Fibroblast of gingiva (primary cell): Measurements from ENCODE around the gene ENTPD8.
"Not testable (repeated sequence)": the region's sequence is repeated elsewhere in the genome, so short reads cannot be mapped to it uniquely, and the experiment has no call there.

Experiments used
- DNase-seq: peaks from one replicate; pipeline ENCODE4 v3.0.0-alpha.2; 2011; ENCODE audit warnings: low read depth

Gene ENTPD8

DNA sequence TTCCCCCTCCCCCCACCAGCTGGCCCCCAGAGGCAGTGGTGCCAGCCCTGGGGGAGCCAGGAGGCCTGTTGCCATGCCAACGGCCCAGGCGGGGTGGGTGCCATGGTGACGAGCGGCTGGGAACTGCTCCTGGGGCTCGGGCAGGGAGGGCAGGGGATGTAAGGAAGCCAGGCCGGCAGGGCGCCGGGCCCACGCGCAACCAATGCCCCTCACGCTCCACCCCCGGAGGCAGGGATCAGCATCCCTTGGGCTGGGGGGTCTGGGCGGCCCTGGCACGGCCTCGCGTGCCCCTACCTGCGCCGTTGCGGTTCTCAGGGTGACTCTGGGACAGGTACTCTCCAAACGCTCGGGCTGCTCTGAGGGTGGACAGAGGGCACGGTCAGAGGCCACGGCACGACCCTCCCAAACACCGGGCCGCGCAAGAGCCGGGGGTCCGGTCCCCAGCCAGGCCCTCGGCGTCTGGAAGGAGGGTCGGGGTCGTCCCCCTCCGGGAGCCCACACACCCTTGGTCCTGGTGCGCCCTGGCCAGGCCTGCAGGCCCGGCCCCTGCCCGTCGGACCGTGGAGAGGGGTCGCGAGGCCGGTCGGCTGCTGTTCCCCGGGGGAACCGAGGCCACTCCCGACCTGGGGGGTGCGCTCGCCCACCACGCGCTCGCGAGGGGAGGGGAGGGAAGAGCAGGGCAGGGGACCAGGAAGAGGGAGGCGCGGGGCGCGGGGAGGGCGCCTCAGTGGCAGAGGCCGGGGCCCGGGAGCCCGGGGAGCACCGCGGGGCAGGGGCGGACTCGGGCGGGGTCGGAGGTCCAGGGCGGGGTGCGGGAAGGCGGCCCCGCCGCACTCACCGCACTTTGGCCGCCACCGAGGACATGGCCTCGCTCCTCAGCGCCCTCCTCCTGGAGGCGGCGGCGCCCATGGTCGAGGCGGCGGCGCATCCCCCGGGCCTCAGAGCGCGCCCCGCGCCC, 17.3 kb upstream of the ENTPD8 start:
- DNase-seq, result peak; percentile 40

DNA sequence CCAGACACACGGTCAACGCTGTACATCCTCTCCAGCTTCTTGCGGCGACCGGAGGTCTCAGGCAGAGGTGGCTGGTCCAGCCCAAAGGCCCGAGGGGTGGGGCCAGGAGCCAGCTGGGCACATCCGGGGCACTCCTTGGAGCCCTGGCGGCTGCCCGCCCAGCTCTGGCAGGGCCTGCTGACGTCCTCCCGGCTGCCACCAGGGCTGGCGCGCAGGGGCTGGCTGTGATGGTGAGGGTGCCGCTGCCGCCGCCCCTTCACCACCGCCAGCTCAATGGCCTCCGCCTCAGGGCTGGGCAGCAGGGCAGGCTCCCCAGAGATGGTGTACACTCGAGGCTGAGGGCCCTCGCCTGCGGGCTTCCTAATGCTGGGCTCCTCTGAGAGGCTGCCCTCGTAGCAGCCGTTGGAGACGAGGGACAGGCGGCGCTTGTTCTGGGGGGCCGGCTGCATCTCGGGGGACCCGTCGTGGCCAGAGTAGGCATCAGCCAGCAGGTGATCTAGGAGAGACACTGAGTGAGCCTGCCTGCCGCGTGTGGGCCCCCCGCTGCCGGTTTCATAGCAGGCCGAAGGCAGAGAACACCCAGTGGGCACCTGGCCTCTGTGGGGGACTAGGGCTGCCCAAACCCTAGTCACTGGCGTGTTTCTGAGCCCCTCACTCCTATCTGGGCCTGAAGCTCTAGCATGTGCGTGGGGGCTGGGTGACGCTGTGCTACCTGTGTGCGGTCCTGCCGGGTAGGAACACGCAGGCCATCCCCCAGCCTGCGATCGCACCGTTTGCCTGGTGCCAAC, 16.4 kb upstream of the ENTPD8 start:
- DNase-seq, result no peak

- DNase-seq, result no peak
Observed at GRCh38 chr9:137456864-137457405, 15.8 kb upstream of the ENTPD8 start.

- peak; percentile 83 for DNase-seq
Observed at GRCh38 chr9:137456061-137456863, 15.1 kb upstream of the ENTPD8 start.

DNA sequence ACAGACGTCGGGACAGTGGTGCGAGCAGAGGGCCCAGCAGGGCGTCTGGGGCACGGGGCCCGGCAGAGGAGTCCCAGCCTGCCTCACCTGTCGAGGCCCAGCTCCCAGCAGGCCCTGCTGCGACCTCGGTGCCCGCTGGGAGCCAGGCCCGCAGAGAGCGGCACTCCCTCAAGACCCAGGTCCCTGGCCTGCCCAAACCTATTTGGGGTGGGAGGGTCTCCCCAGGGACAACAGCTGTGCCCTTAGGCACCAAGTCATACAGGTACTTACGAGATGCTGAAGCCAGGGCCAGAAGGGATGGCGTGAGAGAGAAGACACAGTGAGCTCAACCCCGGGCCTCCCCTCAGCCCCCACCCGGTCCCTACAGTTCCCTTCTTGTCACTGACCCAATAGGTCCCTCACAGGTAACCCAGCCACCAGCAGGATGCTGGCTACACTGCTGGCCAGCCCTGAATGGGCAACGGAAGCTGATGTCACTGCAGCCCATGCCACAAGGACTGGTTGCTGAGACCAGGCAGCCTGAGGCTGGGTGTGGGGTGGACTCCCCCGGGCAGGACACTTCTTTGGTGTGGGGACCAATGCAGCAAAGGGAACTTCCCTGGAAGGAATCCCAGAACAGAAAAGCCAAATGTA, 14.3 kb upstream of the ENTPD8 start:
- DNase-seq, result no peak

- no peak for DNase-seq
Observed at GRCh38 chr9:137454597-137455358, 13.6 kb upstream of the ENTPD8 start.

DNA sequence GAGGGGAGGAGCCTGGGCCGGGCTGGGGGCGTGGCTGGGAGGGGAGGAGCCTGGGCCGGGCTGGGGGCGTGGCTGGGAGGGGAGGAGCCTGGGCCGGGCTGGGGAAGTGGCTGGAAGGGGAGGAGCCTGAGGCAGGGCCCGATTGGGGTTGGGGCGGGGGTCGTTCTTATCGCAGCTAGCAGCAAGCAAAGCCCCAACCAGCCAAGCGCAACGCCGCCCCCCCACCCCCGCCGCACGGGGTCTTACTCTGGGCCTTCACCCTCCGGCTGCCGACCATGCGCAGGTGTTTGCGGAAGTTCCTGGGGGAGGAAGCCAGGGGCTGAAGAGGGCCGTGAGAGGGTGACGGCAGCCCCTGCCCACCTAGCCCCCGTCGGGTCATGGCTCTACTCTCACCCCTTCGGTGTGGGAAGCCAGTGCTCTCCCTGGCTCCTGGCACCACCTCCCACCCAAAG, 13.0 kb upstream of the ENTPD8 start:
- DNase-seq, result no peak

GRCh38 chr9:137453643-137454081, 12.5 kb upstream of the ENTPD8 start:
- DNase-seq, result peak; percentile 69

- DNase-seq, result no peak
Observed at GRCh38 chr9:137452761-137453642, 11.8 kb upstream of the ENTPD8 start.

- DNase-seq, result no peak
Observed at GRCh38 chr9:137452006-137452760, 11.0 kb upstream of the ENTPD8 start.

DNA sequence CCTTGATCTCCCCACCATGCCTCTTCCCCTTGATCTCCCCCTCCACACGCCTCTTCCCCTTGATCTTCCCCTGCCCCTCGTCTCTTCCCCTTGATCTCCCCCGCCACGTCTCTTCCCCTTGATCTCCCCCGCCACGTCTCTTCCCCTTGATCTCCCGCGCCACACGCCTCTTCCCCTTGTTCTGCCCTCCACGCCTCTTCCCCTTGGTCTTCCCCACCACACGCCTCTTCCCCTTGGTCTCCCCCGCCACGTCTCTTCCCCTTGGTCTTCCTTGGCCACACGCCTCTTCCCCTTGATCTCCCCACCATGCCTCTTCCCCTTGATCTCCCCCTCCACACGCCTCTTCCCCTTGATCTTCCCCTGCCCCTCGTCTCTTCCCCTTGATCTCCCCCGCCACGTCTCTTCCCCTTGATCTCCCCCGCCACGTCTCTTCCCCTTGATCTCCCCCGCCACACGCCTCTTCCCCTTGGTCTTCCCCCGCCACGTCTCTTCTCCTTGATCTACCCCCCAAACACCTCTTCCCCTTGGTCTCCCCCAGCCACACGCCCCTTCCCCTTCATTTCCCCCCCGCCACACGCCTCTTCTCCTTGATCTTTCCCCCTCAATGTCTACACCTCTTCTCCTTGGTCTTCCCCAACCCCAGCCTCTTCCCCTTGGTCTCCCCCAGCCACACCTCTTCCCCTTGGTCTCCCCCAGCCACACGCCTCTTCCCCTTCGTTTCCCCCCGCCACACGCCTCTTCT, 10.3 kb upstream of the ENTPD8 start:
- DNase-seq, result not testable (repeated sequence)

- DNase-seq, result not testable (repeated sequence)
Observed at GRCh38 chr9:137450539-137451222, 9.5 kb upstream of the ENTPD8 start.

DNA sequence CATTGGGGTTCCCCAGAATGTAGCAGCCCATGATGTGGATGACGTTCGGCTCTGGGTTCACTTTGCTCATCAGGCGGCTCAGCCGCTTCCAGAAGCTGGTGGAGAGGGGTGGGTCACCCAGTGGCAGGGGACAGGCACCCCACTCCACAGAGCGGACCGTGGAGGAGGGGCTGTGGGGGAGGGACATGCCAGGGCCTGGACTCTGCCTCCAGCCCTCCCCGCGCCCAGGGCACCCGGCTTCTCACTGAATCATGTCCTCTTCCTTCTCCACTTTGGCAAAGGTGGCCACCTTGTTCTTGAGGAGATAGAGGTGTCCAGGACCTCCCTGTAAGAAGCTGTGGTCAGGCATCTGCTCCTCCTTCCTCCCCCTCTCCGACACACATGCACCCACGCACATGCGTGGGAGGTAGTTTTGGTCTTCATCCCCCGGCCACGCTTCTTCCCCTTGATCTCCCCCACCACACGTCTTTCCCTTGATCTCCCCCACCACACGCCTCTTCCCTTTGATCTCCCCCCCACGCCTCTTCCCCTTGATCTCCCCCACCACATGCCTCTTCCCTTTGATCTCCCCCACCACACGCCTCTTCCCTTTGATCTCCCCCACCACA, 8.9 kb upstream of the ENTPD8 start:
- no peak for DNase-seq

DNA sequence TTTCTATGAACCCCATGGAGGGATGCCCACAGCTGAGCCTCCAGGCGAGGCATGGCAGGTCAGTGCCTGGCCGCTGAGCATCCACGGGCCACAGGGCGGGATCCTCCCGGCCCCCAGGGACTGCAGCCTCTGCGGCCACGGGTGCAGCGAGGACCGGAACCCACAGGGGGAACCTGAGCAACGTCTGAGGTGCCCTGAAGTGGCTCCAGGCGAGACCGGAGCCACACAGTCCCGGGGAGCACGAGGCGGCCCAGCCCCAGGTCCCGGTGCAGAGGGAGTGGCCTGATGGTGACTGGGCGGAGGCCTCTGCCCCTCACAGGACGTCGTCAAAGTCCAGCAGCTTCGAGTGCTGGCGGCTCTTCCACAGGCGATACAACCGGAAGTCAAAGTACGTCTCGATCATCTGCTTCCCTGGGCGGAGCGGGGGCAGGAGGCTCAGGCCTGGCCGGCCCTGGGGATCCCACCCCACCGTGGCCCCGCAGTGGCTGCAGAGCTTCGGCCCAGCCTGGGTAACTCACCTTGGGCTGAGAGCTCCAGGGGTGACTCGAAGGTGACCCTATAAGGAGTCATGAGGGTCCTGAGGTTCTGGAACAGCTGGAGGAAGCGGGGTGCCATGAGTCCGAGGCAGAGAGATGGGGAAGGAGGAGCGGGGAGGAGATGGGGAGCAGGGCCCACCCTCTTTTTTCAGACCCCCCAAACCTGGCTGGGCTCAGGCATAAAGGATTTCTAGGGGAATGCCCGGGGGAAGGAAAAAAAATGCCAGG, 8.1 kb upstream of the ENTPD8 start:
- no peak for DNase-seq

DNA sequence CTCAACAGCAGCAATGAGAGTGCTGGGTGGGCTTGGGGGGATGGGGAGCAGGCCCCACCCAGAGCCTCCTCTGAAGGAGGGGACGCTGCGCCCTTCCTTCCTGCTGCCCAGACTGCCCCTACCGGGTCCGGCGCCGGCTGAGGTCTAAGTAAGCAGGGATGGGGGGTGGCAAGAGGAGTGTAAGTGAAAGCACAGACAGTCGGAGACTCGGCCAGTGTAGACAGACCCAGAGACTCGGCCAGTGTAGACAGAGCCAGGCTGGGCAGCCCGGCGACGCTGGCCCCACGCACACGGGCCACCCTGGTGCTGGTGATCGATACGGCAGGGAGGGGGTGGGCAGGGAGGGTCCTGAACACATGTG, 7.4 kb upstream of the ENTPD8 start:
- DNase-seq, result no peak
